BE2C (cell line): ENCODE results near the gene UTS2R.
A peak's percentile ranks its signal among the peaks of the same experiment; 100 is the strongest.

Experiments
- DNase-seq: peaks from one replicate; pipeline ENCODE4 v3.0.0-alpha.2; 2020
- H3K27me3 ChIP-seq: fragments of 250-450 bp; sonication (Bioruptor Pico); 2 replicates; pipeline ENCODE4 v1.5.1; 2020; ENCODE audit warnings: mild to moderate bottlenecking
- H3K36me3 ChIP-seq: fragments of 250-450 bp; sonication (Bioruptor Pico); 2 replicates; pipeline ENCODE4 v1.5.1; 2020; ENCODE audit warnings: mild to moderate bottlenecking
- H3K4me1 ChIP-seq: fragments of 250-450 bp; sonication (Bioruptor Pico); 2 replicates; pipeline ENCODE4 v1.5.1; 2020
- H3K4me3 ChIP-seq: 2 replicates; pipeline ENCODE4 v1.5.1; 2011; ENCODE audit warnings: low read depth, low read length
- H3K9me3 ChIP-seq: fragments of 250-450 bp; sonication (Bioruptor Pico); 2 replicates; pipeline ENCODE4 v1.5.1; 2020
- CTCF ChIP-seq: IDR thresholded peaks from 2 replicates; pipeline ENCODE4 v1.5.1; 2012; ENCODE audit warnings: mild to moderate bottlenecking, low read depth, low read length

UTS2R gene

DNA sequence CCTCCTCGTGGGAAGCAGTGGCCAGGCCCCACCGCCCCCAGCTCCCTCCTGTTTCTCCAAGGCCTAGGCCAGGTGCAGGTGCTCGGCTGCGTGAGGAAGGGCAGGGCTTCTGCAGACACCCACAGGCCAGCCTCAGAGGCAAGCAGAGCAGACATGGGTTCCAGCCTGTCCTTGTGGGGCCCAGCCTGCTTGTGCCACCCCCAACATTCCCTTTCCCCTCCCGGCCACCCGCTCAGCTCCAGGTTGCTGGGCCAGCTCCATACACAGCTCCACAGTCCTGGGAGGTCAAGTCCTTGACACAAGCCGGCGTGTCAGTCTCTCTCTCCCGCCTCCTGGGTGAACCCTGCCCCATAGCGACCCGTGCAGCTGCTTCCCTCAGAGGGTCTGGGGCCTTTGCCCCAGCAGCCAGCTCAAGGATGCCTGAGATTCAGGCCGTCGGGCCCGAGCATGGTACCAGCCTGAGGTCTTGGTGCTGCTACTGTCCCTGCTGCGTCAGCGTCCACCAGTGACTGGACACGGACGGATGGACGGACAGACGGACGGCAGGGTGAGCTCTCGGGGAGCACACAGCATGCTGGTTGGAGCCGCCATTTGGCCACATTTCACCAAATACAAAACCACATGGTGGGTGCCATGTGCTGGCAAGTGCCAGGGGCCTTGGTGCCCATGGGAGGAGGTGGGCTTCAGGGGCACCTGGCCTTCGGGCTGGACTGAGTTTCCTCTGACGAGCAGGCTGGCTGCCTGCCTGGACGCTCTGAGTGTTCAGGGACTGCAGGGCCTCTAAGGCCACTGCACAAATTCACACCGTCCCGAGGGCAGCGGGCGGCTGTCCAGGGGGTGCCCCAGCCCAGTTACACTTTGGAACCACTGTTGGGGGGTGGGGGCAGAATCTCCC is 46.0 kb upstream of the UTS2R start:
- Histone ChIP-seq H3K4me1 (peaks cover 24% of the 10 kb centered on the region), H3K27me3 (no peaks in the 10 kb centered on the region), H3K4me3 (no peak overlapping the region), H3K36me3 (no peaks in the 10 kb centered on the region), H3K9me3 (no peaks in the 10 kb centered on the region)
- TF ChIP-seq CTCF, result no peak
- DNase-seq, result no peak

GRCh38 chr17:82327289-82327688 is 44.3 kb upstream of the UTS2R start:
- no peak for DNase-seq

GRCh38 chr17:82327757-82328140 is 43.8 kb upstream of the UTS2R start:
- DNase-seq, result no peak
- Histone ChIP-seq H3K36me3 (no peaks in the 10 kb centered on the region), H3K4me1 (peaks cover 42% of the 10 kb centered on the region), H3K27me3 (peaks cover 4% of the 10 kb centered on the region), H3K9me3 (no peaks in the 10 kb centered on the region), H3K4me3 (no peak overlapping the region)
- TF ChIP-seq CTCF, result no peak

More at GRCh38 chr17:82327289-82327688, 44.3 kb upstream of the UTS2R start:
- H3K36me3 ChIP-seq, result no peaks in the 10 kb centered on the region
- no peaks in the 10 kb centered on the region; the same call in none of the 2 replicates for H3K27me3 ChIP-seq
- H3K4me3 ChIP-seq, result no peak overlapping the region
- no peak for TF ChIP-seq CTCF
- H3K9me3 ChIP-seq, result no peaks in the 10 kb centered on the region
- peaks cover 38% of the 10 kb centered on the region for H3K4me1 ChIP-seq

GRCh38 chr17:82328141-82328993 is 43.2 kb upstream of the UTS2R start:
- no peak overlapping the region for H3K4me3 ChIP-seq
- H3K36me3 ChIP-seq, result no peaks in the 10 kb centered on the region
- DNase-seq, result peak; percentile 32
- TF ChIP-seq CTCF, result no peak
- H3K27me3 ChIP-seq, result peaks cover 10% of the 10 kb centered on the region
- peaks cover 48% of the 10 kb centered on the region for H3K4me1 ChIP-seq
- H3K9me3 ChIP-seq, result no peaks in the 10 kb centered on the region

- no peaks in the 10 kb centered on the region for H3K36me3 ChIP-seq
- H3K9me3 ChIP-seq, result no peaks in the 10 kb centered on the region
- H3K4me3 ChIP-seq, result no peak overlapping the region
- peaks cover 48% of the 10 kb centered on the region for H3K4me1 ChIP-seq
- H3K27me3 ChIP-seq, result peaks cover 10% of the 10 kb centered on the region
- DNase-seq, result no peak
- no peak for TF ChIP-seq CTCF
Measured at GRCh38 chr17:82328994-82329507, 42.5 kb upstream of the UTS2R start.
